GM12873 (cell line): ENCODE results near the gene PRPS1.

Experiments
- TF ChIP-seq, protein P1 (sequence below): IDR thresholded peaks from 2 replicates; pipeline ENCODE4 v1.5.1; 2012; ENCODE audit warnings: low read depth, mild to moderate bottlenecking, moderate library complexity, low read length, control low read depth; ENCODE audit not compliant: insufficient read depth; ENCODE audit errors: missing control alignments

Gene PRPS1

DNA sequence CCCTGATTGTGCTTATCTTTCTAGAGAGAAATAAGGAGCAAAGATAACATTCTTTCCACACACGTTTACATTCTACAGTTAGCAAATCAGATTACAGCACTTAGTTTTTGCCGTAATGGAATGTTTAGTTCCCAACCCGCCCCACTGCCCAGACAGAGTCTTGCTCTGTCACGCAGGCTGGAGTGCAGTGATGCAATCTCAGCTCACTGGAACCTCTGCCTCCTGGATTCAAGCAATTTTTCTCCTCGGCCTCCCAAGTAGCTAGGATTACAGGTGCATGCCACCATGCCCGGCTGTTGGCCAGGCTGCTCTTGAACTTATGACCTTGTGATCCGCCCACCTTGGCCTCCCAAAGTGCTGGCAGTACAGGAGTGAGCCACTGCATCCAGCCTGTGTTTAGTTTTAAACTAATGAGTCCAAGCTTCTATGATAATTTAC lies 8.4 kb upstream of the PRPS1 start:
- TF ChIP-seq, protein P1, sequence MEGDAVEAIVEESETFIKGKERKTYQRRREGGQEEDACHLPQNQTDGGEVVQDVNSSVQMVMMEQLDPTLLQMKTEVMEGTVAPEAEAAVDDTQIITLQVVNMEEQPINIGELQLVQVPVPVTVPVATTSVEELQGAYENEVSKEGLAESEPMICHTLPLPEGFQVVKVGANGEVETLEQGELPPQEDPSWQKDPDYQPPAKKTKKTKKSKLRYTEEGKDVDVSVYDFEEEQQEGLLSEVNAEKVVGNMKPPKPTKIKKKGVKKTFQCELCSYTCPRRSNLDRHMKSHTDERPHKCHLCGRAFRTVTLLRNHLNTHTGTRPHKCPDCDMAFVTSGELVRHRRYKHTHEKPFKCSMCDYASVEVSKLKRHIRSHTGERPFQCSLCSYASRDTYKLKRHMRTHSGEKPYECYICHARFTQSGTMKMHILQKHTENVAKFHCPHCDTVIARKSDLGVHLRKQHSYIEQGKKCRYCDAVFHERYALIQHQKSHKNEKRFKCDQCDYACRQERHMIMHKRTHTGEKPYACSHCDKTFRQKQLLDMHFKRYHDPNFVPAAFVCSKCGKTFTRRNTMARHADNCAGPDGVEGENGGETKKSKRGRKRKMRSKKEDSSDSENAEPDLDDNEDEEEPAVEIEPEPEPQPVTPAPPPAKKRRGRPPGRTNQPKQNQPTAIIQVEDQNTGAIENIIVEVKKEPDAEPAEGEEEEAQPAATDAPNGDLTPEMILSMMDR = no peak

DNA sequence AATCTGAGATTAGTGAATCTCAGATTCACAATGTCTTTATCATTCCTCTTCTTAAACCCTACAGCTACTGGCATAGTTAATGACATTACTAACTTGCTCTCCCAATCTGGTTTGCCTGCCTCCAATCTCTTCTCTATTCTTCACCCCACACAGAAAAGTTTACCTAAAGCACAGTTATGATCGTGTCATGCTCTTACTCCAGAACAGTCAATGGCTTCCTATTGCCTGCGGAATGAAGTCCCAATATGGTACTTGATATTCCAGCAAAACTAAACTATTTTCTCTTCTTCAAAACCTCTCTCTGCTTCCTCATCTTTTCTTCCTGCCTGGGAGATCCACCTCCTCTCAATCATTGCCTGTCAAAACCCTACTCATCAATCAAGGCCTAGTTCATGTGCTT lies 3.4 kb upstream of the PRPS1 start:
- TF ChIP-seq, protein P1 = no peak

DNA sequence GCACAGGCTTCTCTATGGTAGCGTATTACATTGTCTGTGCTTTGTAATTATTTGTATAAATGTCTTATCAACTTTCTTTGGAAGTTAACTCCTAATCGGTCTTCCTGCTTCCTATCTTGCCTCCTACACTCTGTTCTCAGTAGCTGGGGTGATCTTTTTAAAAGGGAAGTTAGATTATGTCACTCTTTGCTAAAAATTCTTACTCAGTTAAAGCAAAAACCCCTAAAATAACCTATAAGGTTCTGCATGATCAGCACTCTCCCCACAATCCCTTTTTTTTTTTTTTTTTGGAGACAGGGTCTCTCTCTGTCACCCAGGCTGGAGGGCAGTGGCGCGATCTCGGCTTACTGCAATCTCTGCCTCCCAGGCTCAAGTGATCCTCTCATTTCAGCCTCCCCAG lies 2.6 kb upstream of the PRPS1 start:
- TF ChIP-seq, protein P1 = no peak

DNA sequence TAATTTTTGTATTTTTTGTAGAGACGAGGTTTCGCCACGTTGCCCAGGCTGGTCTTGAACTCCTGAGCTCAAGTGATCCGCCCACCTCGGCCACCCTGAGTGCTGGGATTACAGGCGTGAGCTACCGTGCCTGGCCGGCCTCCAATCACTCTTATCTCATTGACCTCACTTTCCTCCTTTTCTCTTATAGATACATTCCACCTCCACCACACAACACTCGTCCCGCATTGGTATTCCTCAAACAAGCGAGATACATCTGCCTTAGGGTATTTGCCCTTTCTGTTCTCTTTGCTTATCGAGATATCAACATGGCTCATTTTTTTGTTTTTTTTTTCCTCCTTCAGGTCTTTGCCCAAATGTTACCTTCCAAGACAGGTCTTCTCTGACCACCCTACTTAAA lies 1.8 kb upstream of the PRPS1 start:
- TF ChIP-seq, protein P1 = no peak

DNA sequence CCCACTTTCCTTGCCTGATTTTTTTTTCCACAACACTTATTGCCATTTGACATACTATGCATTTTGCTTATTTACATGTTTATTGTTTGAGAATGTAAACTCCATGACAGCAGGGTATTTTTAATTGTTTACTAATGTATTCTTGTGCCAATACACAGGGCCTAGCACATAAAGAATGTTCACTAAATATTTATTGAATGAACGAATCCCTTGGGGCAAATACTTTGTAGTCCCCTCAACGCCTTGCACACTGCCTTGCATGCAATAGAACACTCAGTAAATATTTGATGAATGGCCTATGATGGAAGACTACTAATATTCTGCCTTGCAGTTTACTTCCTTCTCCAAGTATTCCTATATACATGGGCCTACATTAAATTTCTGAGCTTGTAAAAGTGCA lies 1.4 kb upstream of the PRPS1 start:
- TF ChIP-seq, protein P1 = no peak

DNA sequence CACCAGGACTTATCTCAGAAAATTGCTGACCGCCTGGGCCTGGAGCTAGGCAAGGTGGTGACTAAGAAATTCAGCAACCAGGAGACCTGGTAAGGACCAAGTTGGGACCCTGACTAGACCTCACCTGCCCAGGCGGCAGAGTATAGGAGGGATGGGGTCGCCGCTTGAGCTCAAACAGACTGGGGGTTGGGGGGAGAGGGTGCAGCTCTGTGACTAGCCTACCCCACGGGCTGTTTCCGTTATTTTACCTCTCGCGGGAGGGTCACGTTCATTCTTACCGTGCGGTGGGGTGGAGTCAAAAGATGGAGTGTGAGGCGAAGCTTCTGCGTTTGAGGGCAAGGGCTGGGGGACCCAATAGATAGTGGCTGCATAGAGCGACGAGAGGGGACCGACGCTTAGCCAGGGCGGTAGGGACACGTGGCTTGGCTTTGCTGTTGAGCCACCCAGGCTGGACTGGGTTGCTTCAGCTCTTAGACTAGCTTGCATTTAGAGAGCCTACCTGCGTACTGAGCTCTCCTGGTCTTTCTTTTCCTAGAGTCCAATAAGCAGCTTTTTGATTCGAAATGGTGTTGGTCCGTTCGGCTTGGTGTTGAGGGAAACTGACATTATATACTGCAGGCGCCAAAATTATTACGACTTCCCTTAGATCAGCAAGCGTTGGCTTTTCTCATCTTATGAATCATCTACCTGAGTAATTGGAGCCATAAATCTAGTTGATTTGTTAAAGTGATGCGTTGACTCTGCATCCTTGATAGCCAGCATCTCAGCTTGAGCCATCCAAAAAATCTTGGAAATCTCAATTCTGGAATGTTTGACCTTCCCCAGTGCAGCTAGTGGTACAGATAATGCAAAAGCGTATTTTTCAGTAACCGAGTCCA lies 591 bp downstream of the PRPS1 start:
- TF ChIP-seq, protein P1 = no peak

DNA sequence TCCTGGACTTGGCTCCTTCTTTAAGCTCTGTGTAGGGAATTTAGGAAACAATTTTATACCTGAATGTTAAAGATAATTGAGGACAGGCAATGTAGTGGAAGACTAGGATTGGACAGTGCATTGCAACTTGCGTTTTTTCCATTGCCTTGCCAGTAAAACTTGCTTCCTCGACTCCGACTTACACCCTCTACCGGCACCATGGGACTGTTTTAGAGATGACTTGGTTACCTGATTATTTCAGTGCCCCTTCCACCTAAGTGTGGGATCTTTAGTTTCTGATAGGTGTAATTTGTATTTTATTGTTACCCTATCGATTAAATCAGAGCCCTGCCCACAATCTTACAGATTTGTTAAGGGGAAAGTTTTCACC lies 1.2 kb downstream of the PRPS1 start:
- TF ChIP-seq, protein P1 = peak; percentile 14
